Measurements from ENCODE around the gene CCNF.
"Not testable (repeated sequence)": the region's sequence is repeated elsewhere in the genome, so short reads cannot be mapped to it uniquely, and the experiment has no call there.

The CCNF gene, protein sequence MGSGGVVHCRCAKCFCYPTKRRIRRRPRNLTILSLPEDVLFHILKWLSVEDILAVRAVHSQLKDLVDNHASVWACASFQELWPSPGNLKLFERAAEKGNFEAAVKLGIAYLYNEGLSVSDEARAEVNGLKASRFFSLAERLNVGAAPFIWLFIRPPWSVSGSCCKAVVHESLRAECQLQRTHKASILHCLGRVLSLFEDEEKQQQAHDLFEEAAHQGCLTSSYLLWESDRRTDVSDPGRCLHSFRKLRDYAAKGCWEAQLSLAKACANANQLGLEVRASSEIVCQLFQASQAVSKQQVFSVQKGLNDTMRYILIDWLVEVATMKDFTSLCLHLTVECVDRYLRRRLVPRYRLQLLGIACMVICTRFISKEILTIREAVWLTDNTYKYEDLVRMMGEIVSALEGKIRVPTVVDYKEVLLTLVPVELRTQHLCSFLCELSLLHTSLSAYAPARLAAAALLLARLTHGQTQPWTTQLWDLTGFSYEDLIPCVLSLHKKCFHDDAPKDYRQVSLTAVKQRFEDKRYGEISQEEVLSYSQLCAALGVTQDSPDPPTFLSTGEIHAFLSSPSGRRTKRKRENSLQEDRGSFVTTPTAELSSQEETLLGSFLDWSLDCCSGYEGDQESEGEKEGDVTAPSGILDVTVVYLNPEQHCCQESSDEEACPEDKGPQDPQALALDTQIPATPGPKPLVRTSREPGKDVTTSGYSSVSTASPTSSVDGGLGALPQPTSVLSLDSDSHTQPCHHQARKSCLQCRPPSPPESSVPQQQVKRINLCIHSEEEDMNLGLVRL

DNA sequence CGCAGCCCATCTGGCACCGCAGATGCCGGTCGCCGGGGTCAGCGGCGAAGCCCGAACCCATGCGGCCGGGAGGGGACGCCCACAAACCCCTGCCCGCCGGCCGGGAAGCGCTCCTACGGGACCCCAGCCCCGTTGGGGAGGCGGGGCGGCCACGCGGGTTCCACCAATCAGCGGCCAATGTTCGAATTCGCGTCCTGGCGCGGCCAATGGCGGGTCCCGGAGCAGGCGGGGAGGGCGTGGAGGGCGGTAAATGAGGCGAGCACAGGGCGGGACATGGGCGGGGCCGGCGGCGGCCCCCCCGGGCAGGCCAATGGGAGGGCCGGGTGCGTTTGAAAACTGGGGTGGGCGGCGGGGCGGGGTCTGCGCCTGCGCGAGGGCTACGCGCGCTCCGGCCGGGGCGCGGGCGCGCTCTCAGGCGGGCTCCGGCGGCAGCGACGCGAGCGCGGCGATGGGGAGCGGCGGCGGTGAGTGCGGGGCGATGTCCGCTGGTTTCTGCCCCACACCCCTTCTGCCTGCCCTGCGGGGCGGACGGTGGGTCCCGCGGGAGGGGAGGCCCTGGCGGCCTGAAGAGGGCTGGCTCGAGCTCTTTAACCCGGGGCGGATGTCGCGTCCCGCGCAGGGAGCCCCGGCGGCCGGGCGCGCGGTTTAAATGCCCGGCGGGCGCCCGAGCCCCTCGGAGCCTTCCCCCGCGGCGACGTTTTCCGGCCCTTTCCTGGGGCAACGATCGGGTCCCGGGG lies at the start of gene CCNF:
Gene CCNF, plus strand, starts transcription at position 414 of the 737 bp plus-strand sequence. Its CDS starts 35 bp downstream, at position 449.
- DNase-seq: peak; percentile 95 to 99

- DNase-seq: no peak
Measured at GRCh38 chr16:2383501-2383900, 45.7 kb upstream of the CCNF start.

DNA sequence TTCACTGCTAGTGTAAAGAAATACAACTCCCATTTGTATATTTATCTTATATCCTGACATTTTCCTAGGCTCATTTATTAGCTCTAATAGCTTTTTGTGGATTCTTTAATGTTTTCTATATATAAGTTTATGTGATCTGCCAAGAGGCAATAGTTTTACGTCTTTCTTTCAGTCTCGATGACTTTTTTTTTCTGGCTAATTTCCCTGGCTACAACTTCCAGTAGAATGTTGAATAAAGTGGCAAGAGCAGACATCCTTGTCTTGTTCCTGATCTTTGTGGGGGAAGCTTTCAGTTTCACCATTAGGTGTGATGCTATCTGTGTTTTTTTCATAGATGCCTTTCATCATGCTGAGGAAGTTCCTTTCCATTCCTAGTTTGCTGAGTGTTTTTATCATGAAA lies 44.8 kb upstream of the CCNF start:
- no peak for DNase-seq

DNA sequence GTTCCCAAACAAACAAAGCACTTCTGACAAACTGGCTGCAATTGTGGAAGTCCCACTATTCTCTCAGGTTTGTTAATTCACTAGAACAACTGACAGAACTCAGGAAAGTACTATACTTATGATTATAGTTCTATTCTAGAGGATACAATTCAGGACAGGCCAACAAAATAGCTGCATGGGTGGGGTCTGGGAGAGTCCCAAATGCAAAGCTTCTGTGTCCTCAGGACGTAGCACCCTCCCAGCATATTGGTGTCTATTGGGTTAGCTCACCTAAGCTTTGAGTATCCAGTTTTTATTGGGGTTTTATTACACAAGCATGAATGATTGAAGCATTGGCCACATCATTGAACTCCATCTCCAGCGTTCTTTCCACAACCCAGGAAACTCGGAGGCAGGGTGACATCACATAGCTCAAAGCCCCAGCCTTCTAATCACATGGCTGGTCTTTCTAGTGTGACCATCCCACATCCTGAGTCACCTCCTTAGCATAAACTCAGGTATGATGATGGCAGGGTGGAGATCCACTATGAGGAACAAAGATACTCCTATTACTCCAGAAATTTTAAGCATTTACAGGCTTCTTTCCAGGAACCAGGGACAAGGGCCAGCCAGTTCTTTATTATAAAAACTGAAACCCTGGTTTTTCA lies 43.9 kb upstream of the CCNF start:
- DNase-seq: no peak

GRCh38 chr16:2385982-2386381 lies 43.3 kb upstream of the CCNF start:
- not testable (repeated sequence) for DNase-seq

DNA sequence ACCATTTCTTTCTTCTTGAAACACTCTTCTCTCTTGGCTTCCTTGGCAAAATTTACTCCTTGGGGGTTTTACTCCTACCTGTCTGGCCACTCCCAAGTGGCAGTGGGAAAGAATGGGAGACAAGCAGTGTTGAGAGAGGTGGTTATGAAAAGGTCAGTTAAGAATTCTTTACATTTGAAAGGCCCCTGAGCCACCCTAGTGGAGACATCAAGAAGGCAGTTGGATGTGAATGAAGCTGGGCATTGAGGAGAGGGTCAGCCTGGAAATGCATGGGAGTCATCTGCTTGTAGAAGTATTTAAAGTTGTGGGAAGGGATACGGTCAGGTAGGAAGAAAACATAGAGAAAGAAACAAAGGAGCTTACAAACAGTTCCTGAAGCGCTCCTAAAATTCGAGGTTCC lies 42.3 kb upstream of the CCNF start:
- no peak for DNase-seq

GRCh38 chr16:2388139-2388874 lies 40.9 kb upstream of the CCNF start:
- DNase-seq: no peak

DNA sequence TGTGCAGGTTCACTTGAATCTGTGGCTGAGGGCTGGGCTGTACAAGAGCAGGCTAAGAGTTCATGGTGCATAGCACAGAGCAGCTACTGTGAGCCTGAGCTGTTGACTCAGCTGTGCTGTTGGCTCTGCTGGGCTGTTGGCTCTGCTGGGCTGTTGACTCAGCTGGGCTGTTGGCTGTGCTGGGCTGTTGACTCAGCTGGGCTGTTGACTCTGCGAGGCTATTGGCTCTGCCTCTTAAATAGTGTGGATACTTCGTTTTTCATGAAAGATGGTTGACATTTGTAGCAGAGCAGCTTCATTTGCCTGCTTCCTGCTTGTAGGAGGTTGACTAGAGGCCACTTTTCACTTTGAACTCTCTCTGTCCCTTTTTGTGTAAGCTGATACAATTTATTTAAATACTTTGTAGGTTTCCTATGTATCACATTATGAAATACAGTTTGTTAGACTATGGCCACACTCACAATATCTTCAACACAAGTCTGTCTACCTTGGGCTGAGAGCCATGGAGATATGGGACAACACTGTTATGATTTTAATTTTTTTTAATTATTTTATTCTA lies 40.3 kb upstream of the CCNF start:
- DNase-seq: no peak

DNA sequence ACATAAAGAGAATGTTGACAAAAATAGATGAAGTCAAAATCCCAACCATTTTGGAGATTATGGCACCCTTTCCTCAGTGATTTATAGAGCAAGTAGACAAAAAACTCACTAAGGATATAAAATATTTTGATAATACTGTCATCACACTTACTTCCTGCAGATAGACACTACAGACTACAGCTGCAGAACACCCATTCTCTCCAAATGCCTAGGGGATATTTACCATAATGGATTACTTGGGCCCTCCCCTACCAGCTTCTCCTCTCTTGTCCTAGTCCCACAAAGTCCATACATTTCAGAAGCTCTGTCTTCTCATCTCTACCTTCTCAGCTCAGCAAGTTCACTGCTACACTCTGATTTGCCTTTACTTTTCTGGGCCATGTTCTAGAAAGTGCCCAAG lies 37.2 kb upstream of the CCNF start:
- DNase-seq: no peak

GRCh38 chr16:2398520-2398919 lies 30.7 kb upstream of the CCNF start:
- no peak for DNase-seq

- no peak for DNase-seq
Measured at GRCh38 chr16:2404099-2404498, 25.1 kb upstream of the CCNF start.

- no peak for DNase-seq
Measured at GRCh38 chr16:2415085-2415484, 14.2 kb upstream of the CCNF start.

DNA sequence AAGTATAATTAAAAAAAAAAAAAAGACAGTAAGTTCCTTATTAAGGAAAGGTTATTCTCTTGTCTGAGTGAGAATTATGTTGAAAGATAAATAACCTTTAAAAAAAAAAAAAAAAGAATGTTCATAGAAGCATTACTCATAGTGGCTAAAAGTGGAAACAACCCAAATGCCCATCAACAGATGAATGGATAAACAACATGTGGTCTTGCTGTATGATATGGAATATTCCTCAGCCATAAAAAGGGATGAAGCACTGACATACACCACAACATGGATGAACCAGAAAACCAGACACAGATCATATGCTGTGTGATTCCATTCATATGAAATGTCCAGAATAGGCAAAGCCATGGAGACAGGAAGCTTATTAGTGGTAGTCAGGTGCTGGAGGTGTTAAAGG lies 9.2 kb upstream of the CCNF start:
- DNase-seq: no peak

DNA sequence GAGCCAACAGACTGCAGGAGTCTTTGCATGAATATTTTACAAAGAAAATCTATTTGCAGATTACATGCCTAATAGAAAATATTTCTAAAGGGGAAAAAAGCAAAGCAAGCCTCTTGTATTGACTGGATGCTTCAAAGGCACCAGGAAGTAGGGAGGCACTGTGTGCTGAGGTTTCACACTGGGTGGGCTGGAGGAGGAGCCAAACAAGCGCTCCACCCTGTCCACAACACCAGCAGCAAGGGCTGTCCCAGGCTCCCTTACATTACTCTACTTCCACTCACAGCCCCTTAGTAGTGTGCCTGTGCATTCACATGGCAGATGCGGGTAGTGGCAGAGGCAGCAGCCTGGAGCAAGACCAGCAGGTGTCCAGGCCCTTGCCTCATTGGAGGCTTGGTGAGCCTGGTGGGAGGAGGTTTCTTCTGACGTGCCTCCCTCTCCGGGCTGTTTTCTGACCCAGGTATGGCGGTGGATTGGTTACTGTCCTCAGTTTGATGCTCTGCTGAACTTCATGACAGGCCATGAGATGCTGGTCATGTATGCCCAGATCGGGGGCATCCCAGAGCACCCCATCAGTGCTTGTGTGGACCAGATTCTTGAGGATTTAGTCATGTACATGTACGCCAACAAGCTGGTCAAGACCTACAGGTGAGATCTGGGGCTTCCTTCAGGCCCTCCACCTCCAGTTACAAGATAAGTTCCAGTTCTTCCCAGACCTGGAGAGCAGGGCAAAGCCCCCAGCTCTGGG lies 7.0 kb upstream of the CCNF start:
- no peak for DNase-seq

- no peak for DNase-seq
Measured at GRCh38 chr16:2424061-2425007, 4.9 kb upstream of the CCNF start.

GRCh38 chr16:2425008-2425518 lies 4.2 kb upstream of the CCNF start:
- DNase-seq: no peak

GRCh38 chr16:2425825-2426430 lies 3.3 kb upstream of the CCNF start:
- DNase-seq: no peak

DNA sequence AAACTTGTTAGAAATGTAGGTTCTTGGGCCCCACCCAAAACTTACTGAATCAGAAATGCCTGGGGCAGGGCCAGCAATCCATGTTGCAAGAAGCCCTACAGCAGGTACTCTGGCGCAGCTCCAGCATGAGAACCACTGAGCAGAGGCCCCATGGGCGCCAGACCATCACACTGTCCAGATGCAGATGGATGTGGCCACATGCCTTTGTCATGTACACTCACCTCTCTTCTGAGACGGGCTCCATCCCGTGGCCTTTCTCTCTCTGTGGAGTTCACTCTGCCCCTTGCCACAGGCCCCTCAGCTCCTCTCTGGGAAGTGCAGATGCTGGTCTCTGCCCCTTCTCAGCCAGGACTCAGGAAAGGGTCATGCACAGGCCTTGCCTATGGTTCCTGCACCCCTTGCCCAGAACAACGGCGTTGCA lies 2.3 kb upstream of the CCNF start:
- DNase-seq: no peak

- DNase-seq: no peak
Measured at GRCh38 chr16:2427526-2427925, 1.7 kb upstream of the CCNF start.
